Upper lobe of left lung (tissue), 6 donors: Measurements from ENCODE around the gene AGBL4. TPM values are rescaled to one million over a fixed set of nuclear protein-coding genes. Genes with fewer than 3 reads are reported as not detected.

ENCODE experiments used
- ATAC-seq, 2 donors: fragments of 200-7000 bp; cut with Tn5 transposase; one replicate each; pipeline ENCODE4 v1.9.1; 2022; ENCODE audit warnings: mild to moderate bottlenecking in 2 of 2, moderate library complexity in 2 of 2; ENCODE audit not compliant: low FRiP score in 2 of 2
- DNase-seq, 2 donors: peaks; one replicate each; pipeline ENCODE4 v3.0.0-alpha.2; 2019 to 2020
- H3K27ac ChIP-seq, 4 donors: fragments of 200-600 bp; sonication (generic); one replicate each; pipeline ENCODE4 v1.5.1; 2016 to 2019
- H3K27me3 ChIP-seq, 4 donors: fragments of 200-600 bp; sonication (generic); one replicate each; pipeline ENCODE4 v1.5.1; 2017 to 2019
- H3K36me3 ChIP-seq, 4 donors: fragments of 200-600 bp; sonication (generic); one replicate each; pipeline ENCODE4 v1.5.1; 2016 to 2019
- H3K4me1 ChIP-seq, 4 donors: fragments of 200-600 bp; sonication (generic); one replicate each; pipeline ENCODE4 v1.5.1; 2018 to 2019
- H3K4me3 ChIP-seq, 4 donors: fragments of 200-600 bp; sonication (generic); one replicate each; pipeline ENCODE4 v1.5.1; 2017 to 2019; ENCODE audit warnings: mild to moderate bottlenecking in 2 of 4, moderate library complexity in 1 of 4
- H3K9me3 ChIP-seq, 4 donors: fragments of 200-600 bp; sonication (generic); one replicate each; pipeline ENCODE4 v1.5.1; 2018 to 2019
- EP300 ChIP-seq, 4 donors: sonication (generic); formaldehyde crosslinking; IDR thresholded peaks; one replicate each; pipeline ENCODE4 v1.5.1; 2017; ENCODE audit warnings: antibody characterized with exemption in 4 of 4, control low read depth in 2 of 4
- POLR2A ChIP-seq, 4 donors: fragments of 450-650 bp; IDR thresholded peaks; one replicate each; pipeline ENCODE4 v1.5.1; 2016 to 2017; ENCODE audit warnings: antibody characterized with exemption in 4 of 4, mild to moderate bottlenecking in 2 of 4
- POLR2AphosphoS5 ChIP-seq, 2 donors: sonication (generic); formaldehyde crosslinking; IDR thresholded peaks; one replicate each; pipeline ENCODE4 v1.5.1; 2017; ENCODE audit warnings: antibody characterized with exemption in 2 of 2
- WGBS, 2 donors: methylation state at CpG; one replicate each; pipeline ENCODE4 v1.1.5; 2017 to 2018; 5-methylcytosine and 5-hydroxymethylcytosine counted together
- small RNA-seq, 4 donors: library from RNA; depleted of rRNA; stranded (forward); fragments of <200 nt; gene quantifications; one replicate each; pipeline ENCODE3, GENCODE V24; 2016
- total RNA-seq, 6 donors: library from RNA; depleted of rRNA in 4 of 6; stranded (reverse); fragments of >200 nt in 4 of 6; gene quantifications; one replicate each; pipeline versions ENCODE4 v1.1.0 to v1.2.1, GENCODE V29; 2016 to 2021
- TF ChIP-seq, protein P1 (sequence below), 6 experiments: fragments of 450-650 bp in 4 of 6; fragments of 200-600 bp in 2 of 6; sonication (generic) in 2 of 6; IDR thresholded peaks; one replicate each; pipeline ENCODE4 v1.5.1; 2016 to 2019; ENCODE audit warnings: antibody characterized with exemption in 6 of 6
- donor health status: DM: no; HTN: no; CAD: no; lungs with moderate emphysema.
- donor health status: DM: no; HTN: yes; CAD: no; lungs with severe emphysema.

Gene AGBL4
- total RNA-seq, 6 donors from 2014 or later: 0.57 to 10.5 (median 1.5) TPM

- no peaks in the 10 kb centered on the region for H3K36me3 ChIP-seq
- ATAC-seq (no peak), DNase-seq (no peak)
- H3K27me3 ChIP-seq: no peaks in the 10 kb centered on the region
- H3K4me3 ChIP-seq: no peak overlapping the region
- H3K9me3 ChIP-seq: no peaks in the 10 kb centered on the region
- TF ChIP-seq, protein P1, sequence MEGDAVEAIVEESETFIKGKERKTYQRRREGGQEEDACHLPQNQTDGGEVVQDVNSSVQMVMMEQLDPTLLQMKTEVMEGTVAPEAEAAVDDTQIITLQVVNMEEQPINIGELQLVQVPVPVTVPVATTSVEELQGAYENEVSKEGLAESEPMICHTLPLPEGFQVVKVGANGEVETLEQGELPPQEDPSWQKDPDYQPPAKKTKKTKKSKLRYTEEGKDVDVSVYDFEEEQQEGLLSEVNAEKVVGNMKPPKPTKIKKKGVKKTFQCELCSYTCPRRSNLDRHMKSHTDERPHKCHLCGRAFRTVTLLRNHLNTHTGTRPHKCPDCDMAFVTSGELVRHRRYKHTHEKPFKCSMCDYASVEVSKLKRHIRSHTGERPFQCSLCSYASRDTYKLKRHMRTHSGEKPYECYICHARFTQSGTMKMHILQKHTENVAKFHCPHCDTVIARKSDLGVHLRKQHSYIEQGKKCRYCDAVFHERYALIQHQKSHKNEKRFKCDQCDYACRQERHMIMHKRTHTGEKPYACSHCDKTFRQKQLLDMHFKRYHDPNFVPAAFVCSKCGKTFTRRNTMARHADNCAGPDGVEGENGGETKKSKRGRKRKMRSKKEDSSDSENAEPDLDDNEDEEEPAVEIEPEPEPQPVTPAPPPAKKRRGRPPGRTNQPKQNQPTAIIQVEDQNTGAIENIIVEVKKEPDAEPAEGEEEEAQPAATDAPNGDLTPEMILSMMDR (IDR thresholded peaks at IDR 0.05): no peak
- TF ChIP-seq EP300 (IDR thresholded peaks at IDR 0.05) (no peak), POLR2AphosphoS5 (IDR thresholded peaks at IDR 0.05) (no peak), POLR2A (IDR thresholded peaks at IDR 0.05) (no peak)
- 81 to 93% methylated on average over 2 of the region's 2 CpGs for WGBS, 2 donors
- no peak overlapping the region for H3K27ac ChIP-seq
- H3K4me1 ChIP-seq: no peaks in the 10 kb centered on the region
These were observed 1535.0 kb downstream of the AGBL4 start for GRCh38 chr1:48488721-48489120.

Small RNA genes within 50 kb of the gene (small RNA-seq; reads per million reads assigned to genes)
- gene AL390023.1: 0 reads per million in 4 donors

Other genes with a start within 250 kb of the AGBL4 start
- gene ELAVL4, start 85.0 kb upstream of the AGBL4 start, total RNA-seq: under 1 TPM in 2 of 6 donors, not detected in 4; 0.10 to 0.20 TPM